Neural cell (in vitro differentiated cells): Measurements from ENCODE around the gene MLEC.

Experiments used
- CTCF ChIP-seq: fragments of 450-650 bp; IDR thresholded peaks from 2 replicates; pipeline ENCODE4 v1.5.1; 2014; ENCODE audit warnings: antibody characterized with exemption, mild to moderate bottlenecking, moderate library complexity; ENCODE audit not compliant: poor library complexity, severe bottlenecking
- EZH2 ChIP-seq: fragments of 200-600, 300-800 bp; shearing (Covaris generic), sonication (generic); IDR thresholded peaks from 2 replicates; pipeline ENCODE4 v1.6.1; 2014; ENCODE audit warnings: antibody characterized with exemption, low read length, borderline replicate concordance, mild to moderate bottlenecking; ENCODE audit not compliant: insufficient read depth, poor library complexity, severe bottlenecking
- MXI1 ChIP-seq: fragments of 450-650 bp; conservative IDR thresholded peaks from 2 replicates; pipeline ENCODE4 v1.6.1; 2014; ENCODE audit warnings: antibody characterized with exemption, mild to moderate bottlenecking; ENCODE audit not compliant: poor library complexity, severe bottlenecking
- POLR2AphosphoS5 ChIP-seq: IDR thresholded peaks from 2 replicates; pipeline ENCODE4 v1.6.1; 2012
- RAD21 ChIP-seq: fragments of 450-650 bp; conservative IDR thresholded peaks from 2 replicates; pipeline ENCODE4 v1.6.1; 2014; ENCODE audit warnings: antibody characterized with exemption, mild to moderate bottlenecking, moderate library complexity
- REST ChIP-seq: IDR thresholded peaks from 2 replicates; pipeline ENCODE4 v1.6.1; 2012; ENCODE audit warnings: borderline replicate concordance
- TAF1 ChIP-seq: IDR thresholded peaks from 2 replicates; pipeline ENCODE4 v1.6.1; 2012; ENCODE audit warnings: low read depth

- TF ChIP-seq CTCF (no peak), POLR2AphosphoS5 (no peak), TAF1 (no peak), EZH2 (no peak), REST (no peak), RAD21 (no peak), MXI1 (no peak)
These were observed 44.1 kb upstream of the MLEC start for GRCh38 chr12:120642826-120643225.
